Right ventricle myocardium superior (tissue), 1 donor: Measurements from ENCODE around the gene FNBP1. TPM values are rescaled to one million over a fixed set of nuclear protein-coding genes. Genes with fewer than 3 reads are reported as not detected.

ENCODE experiments used
- ATAC-seq: fragments of 200-7000 bp; cut with Tn5 transposase; one replicate; pipeline ENCODE4 v1.9.1; 2020; ENCODE audit warnings: mild to moderate bottlenecking; ENCODE audit not compliant: poor library complexity
- DNase-seq: peaks from one replicate; pipeline ENCODE4 v3.0.0-alpha.2; 2020
- intact Hi-C: fragments of 100-400 bp; cut with DNase I; formaldehyde crosslinking; loops from one replicate; pipeline ENCODE4 v1.11.2; 2022
- total RNA-seq: library from RNA; stranded (reverse); fragmentation: NEBNext Ultra II Directional; extraction: Animal tissue kit (Norgen Biotek cat#: 25700); gene quantifications from one replicate; pipeline ENCODE4 v1.2.1, GENCODE V29; 2021
- donor health status: DM: no; HTN: yes; CAD: no; lungs with severe emphysema.

Gene FNBP1
- total RNA-seq, 1 donor from 2014 or later, result 21.5 TPM

DNA sequence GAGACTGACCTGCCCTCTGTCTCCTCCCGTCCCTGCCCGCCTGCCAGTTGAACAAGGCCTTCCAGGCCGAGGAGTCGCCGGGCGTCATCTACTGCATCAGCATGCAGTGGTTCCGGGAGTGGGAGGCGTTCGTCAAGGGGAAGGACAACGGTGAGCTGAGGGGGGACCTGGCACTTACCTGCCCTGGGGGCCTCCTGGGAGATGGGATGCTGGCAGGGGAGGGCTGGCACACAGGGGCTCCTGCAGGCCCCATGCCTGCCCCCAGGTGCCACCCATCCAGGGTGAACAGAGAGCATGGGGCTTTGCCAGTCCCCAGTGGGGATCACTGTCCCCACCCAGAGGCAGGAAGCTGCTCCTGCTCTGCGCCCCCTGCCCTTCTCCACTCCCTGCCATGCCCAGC is 164.7 kb downstream of the FNBP1 start:
- DNase-seq, result no peak
- ATAC-seq, result no peak
- intact Hi-C loops, result no loop called here

DNA sequence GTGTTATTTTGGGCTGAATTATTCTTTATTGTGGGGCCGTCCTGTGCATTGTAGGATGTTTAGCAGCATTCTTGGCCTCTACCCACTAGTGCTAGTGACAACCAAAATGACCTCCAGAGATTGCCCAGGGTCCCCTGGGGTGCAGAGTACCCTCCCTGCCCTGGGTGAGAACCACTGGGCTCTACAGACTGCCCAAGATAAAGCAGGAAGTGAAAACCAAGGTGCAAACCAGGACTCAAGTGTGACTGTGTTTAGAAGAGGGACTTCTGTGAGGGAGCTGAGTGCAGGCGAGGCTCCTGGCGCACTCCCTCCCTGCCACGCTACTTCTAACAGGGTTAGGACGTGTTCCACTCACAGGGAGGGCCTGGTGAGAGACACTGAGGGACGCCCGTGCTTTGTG is 166.2 kb downstream of the FNBP1 start:
- DNase-seq (no peak), ATAC-seq (no peak)
- intact Hi-C loops, result no loop called here

DNA sequence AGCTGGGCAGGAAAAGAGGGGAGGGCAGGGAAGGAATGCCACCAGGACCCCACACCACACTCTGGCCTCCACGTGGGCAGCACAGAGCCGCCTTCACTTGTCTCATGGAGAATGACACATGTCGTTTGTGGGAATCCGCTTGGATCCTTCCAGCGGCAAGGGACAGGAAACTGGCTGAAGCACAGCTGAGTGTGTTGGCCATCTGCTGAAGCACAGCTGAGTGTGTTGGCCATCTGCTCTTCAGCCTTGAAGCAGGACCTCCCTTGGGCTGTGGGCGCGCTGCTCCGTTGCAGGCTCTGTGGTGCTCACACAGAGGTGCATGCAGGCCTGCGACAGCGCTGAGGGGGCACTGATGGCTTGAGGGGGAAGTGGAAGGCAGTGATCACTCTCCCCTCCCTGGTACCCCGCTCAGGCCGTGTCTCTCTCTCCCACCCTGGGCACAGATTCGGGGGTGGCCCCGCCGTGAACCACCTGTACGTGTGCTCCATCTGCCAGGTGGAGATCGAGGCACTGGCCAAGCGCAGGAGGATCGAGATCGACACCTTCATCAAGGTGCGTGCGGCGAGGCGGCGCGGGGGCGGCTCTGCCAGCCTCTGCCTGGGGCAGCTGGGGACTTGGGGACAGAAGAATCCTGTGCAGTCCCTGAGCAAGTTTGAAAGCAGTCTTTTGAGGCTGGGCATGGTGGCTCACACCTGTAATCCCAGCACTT is 167.1 kb downstream of the FNBP1 start:
- DNase-seq, result no peak
- intact Hi-C loops, result no loop called here

DNA sequence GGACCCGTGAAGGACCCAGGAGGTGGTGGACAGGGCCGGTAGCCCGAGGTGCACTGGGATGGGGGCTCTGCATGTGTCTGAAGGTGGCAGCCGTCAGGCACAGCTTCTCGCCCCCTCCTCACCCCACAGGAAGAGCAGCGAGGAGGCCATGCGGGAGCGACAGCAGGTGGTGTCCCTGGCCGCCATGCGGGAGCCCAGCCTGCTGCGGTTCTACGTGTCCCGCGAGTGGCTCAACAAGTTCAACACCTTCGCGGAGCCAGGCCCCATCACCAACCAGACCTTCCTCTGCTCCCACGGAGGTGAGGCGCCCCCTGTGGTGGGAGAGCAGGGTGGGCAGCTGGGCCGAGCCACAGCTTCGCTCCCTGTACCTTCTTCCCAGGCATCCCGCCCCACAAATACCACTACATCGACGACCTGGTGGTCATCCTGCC is 167.8 kb downstream of the FNBP1 start:
- ATAC-seq (no peak), DNase-seq (no peak)
- intact Hi-C loops, result no loop called here

More for the DNA sequence above, 167.1 kb downstream of the FNBP1 start:
- no peak for ATAC-seq

DNA sequence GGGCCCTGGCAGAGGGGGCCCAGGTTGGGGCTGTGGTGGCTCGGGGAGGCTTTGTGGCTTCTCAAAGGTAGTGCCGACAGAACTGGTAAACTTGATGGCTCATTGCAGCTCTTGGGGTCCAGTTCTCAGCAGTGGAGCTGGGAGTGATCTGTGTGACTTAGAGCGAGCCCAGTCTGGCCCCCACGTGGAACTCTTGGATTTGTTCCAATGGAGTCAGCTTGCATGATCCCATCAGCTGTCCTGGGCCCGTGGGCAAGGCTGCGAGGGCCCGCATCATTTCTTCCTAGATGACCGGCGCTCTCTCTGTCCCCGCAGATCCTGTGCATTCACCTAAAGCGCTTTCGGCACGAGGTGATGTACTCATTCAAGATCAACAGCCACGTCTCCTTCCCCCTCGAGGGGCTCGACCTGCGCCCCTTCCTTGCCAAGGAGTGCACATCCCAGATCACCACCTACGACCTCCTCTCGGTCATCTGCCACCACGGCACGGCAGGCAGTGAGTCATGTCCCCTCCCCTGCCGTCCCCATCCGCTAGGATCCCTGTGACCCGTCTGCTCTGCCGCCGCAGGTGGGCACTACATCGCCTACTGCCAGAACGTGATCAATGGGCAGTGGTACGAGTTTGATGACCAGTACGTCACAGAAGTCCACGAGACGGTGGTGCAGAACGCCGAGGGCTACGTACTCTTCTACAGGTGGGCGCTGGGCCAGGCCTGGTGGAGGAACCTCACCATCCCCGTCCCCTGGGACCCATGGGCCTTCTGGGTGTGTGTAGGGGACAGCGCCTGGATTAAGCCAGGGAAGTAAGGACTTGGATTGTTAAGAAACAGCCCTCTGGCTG is 168.5 kb downstream of the FNBP1 start:
- DNase-seq (no peak), ATAC-seq (no peak)
- intact Hi-C loops, result no loop called here

DNA sequence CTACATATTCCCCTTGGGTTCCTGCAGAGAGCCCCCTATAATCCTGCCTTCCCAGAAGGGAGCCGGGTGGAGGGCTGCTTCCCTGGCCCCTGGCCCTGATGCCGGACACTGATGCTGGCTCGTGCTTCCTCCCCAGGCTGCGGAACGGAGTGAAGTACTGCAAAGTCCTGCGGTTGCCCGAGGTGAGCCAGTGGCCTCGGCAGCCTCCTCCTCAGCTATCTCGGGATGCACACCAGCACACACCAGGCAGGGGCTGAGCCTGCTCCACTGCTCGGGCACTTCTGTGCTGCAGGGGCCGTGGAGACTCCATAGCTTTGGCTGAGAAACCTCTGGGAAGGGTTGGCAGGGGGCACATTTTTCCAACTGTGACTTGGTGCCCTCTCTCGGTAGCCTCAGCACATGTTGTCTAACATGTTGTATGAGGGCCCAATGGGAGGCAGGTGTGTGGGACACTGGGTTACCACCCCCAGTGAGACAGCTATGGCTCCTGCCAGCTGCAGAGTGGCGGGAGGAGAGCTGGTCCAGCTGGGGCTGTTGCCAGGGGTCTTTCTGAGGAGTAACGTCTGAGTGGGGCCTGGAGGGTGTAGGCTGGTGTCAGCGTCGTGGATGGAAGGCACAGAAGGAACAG is 169.3 kb downstream of the FNBP1 start:
- intact Hi-C loops, result no loop called here

DNA sequence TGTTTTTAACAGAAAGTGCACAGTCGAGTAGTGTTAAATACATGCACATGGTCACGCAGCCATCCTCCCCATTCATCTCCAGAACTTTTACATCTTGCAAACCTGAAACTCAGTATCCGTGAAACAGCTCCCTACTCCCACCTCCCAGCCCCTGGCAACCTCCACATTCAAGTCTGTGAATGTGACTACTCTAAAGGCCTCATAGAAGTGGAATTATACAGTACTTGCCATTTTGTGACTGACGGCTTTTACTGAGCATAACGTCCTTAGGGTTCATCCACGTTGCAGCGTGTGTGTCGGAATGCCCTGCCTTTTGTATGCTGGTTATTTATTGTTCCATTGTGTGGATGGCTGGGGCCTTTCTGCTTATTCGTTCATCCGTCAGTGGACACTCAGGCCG is 171.9 kb downstream of the FNBP1 start:
- DNase-seq (no peak), ATAC-seq (no peak)
- intact Hi-C loops, result no loop called here

More for the DNA sequence above, 169.3 kb downstream of the FNBP1 start:
- no peak for DNase-seq
- no peak for ATAC-seq

DNA sequence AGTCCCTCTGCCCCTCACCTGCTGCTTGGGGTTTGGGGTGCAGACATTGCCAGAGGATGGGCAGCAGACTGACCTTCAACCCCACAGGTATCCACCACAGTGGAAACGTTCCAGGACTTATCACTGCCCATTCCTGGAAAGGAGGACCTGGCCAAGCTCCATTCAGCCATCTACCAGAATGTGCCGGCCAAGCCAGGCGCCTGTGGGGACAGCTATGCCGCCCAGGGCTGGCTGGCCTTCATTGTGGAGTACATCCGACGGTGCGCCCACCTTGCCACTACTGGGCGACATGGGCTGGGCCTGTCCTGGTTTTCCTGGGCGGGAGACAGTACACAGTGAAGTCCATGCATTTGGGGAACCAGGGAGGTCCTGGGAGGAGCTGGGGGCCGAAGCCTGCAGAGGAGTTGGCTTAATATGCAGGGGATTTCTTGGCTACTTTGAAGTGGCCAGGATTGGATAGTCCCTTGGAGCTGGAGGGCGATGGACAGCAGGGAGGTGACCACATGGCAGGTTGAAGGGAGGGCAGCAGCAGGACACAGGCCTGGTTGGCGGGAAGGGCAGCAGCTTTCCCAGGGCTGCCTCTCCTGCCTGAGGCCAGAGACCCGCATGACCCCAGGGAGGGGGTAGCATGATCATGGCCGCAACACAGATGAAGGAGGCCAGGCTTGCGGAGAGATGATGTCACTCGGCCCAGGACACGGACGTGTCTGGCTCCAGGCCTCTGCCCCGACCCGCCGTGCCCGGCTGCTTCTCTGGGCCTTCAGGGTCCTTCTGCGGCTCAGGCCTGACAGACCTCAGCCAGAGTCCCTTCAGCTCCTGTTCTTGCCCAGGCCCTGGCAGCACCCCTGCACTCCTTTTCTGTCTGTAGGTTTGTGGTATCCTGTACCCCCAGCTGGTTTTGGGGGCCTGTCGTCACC is 173.1 kb downstream of the FNBP1 start:
- intact Hi-C loops, result no loop called here
- ATAC-seq (peak; percentile 16), DNase-seq (no peak)

DNA sequence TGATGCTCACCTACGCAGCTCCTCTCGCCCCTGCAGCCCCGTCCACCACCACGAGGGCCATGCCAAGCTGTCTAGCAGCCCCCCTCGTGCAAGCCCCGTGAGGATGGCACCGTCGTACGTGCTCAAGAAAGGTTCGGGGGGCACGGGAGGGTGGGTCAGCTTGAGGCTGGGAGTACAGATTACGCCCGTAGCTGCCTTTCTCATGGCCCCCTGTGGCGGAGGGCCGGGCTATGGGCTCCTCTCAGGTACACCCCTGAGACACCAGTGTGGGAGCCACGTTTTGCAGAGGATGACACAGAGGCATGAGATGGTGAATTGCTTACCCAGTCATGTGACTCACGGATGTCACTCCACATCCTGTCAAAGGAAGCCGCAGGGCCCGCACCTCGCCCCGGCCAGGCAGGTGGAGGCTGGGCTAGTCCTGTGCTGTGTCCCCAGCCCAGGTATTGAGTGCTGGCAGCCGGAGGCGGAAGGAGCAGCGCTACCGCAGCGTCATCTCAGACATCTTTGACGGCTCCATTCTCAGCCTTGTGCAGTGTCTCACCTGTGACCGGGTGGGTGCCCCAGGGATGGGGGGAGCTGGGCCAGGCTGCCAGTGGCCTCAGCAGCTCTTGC is 174.0 kb downstream of the FNBP1 start:
- no peak for DNase-seq
- peak; percentile 17 for ATAC-seq
- intact Hi-C loops, result no loop called here

DNA sequence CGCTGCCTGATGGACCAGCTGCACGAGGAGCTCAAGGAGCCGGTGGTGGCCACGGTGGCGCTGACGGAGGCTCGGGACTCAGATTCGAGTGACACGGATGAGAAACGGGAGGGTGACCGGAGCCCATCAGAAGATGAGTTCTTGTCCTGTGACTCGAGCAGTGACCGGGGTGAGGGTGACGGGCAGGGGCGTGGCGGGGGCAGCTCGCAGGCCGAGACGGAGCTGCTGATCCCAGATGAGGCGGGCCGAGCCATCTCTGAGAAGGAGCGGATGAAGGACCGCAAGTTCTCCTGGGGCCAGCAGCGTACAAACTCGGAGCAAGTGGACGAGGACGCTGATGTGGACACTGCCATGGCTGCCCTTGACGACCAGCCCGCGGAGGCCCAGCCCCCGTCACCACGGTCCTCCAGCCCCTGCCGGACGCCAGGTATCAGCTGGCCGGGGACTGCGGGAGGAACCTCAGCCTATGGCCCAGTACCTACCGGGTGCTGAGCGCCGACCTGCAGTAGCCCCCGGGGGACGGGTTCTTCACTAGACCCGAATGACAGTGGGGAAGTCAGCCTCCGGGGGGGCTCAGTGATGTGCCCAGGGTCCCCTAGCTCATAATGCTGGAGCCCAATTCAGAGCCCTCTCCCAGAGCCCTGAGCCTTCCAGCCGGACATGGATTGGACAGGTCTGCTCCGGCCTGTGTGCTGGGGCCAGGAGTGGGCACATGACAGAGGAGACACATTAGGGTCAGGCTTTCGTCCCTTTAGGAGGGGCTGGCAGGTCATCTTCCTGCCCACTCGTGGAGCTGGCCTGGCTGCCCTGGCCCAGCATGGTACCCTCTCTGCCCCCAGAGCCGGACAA is 174.7 kb downstream of the FNBP1 start:
- ATAC-seq (no peak), DNase-seq (no peak)
- intact Hi-C loops, result no loop called here

DNA sequence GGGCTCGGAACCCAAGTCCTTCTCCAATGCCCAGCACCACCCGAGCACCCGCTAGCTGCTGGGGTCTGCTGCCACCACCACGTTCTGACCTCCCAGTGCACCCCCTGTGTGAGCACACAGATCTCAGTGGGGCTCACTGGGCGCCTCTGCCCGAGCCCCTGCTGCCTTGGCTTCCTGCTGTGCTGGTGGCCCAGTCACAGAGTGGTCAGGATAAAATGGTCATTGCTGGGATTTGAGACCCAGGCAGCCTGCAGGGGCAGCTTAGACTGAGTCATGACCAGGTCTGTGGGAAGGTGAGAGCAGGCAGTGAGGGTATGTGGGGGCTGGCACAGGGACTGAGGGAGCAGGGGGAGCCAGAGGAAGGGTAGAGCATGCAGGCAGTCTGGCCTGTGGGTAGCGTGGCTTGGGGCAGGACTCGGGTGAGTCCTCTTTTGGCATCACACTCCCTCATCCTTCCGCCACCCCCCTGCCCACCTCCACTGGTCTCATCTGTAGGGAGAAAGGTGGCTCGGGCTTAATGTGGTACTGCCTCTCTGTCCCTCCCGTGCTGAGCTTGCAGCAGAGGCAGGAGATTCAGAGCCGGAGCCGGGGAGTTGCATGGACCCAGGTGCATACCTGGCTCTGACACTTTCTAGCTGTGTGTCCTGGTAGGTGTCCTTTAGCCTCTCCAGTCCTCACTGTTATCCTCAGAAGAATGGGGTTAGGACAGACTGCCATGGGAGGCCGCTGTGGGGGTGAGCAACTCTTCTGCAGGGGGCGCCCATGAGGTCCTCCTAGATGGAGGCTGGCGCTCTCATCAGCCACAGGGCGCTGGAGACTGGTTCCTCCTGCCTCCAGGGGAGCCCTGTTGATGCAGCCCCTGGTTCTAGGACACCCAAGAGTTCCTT is 175.6 kb downstream of the FNBP1 start:
- DNase-seq, result no peak
- no peak for ATAC-seq
- intact Hi-C loops, result no loop called here

DNA sequence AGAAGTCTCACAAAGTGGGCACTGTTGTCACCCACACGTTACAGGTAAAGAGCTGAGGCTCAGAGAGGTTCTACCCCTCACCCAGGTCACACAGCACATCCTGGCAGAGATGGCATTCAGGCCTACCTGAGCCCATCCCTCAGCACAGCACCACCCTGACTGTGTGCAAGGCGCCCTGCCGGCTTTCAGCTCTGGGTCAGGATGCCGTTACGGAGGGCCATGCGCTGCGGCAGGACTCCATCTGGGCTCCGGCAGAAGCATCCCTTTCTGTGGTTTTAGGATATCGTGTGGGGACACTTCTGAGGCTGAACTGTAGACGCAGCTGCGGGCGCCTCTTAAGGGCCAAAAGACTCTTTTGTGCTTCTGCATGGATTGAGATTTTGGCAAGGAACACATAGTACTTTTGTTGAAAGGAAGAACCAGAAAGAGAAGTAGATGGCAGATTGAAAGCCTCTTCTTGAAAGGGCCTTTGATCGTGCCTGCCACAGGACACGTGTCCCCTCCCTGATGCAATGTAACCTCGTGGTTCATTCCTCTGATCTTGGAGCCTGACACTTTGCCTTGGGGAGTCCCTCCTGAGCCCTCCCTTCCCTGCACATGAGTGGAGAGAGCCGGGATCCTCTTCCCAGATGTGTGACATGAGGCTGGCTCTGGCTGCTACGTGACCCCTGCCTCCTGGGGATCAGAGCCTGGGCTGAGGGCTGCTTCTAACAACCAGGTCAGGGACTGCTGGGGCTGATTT is 176.4 kb downstream of the FNBP1 start:
- ATAC-seq, result no peak
- intact Hi-C loops, result no loop called here
- DNase-seq, result no peak

DNA sequence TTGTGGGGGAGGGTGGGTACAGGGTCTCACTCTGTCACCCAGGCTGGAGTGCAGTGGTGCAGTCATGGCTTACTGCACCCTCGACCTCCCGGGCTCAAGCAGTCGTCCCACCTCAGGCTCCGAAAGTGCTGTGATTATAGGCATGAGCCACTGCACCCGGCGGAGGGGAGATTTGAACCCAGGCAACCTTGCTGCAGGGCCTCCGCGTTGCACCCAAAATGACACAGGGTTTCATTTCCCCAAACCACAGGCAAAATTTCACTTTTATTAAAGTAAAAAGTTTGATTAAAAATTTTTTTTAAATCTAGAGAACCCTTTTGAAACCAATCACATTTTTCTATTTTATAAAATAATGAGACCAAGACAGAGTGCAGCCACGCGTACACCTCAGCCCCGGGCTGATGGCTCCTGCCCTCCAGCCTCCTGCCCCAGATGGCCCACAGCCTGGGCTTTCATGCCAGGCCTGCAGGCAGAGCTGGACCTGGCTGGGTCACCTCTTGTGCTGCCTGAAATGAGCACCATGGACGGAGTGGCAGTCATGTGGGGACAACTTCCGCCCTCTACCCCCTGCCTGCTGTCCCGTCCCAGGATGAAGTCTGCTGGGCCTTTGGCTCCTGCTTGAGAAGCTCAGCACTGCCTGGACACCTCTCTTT is 177.2 kb downstream of the FNBP1 start:
- ATAC-seq (no peak), DNase-seq (no peak)
- intact Hi-C loops, result no loop called here

DNA sequence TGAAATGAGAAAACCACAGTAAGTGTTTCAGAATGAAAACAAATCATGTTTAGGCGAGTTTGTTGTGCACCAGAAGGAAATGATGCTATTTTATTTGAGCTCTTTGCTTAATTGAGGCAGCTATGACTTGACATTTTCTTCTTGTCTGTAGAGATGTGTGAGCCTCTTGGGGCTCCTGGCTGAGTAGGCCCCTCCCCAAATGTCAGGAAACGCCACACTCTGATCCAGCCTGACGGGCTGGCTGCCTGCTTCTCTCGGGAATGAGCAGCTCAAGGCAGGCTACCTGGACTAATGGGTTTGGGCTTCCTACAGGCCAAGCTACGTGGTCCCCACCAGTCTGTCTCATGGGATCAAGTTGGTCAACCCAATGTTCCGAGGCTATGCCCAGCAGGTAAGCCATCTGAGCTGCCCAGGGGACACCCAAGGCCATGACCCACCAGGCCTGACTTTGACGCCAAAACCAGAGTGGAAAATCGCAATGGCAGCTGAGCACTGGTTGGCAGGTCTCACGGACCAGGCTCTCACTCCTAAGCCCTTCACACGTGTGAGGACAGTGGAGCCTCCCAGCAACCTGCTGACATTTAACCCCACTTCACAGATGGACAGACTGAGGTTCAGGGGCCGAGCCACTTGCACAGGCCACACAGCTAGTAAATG is 177.9 kb downstream of the FNBP1 start:
- ATAC-seq, result no peak
- DNase-seq, result no peak
- intact Hi-C loops, result no loop called here
